Measurements from ENCODE around the gene TMEM233.
"Not testable (repeated sequence)": the region's sequence is repeated elsewhere in the genome, so short reads cannot be mapped to it uniquely, and the experiment has no call there.

TMEM233 gene

GRCh38 chr12:119658166-119658565, 64.6 kb downstream of the TMEM233 start:
- DNase-seq, result not testable (repeated sequence)

- peak in 2 of 56 donors; percentile 9 to 29 for DNase-seq
Measured at GRCh38 chr12:119659289-119659897, 65.8 kb downstream of the TMEM233 start.

GRCh38 chr12:119660076-119660475, 66.5 kb downstream of the TMEM233 start:
- DNase-seq, result no peak

GRCh38 chr12:119661882-119662281, 68.3 kb downstream of the TMEM233 start:
- DNase-seq, result no peak

- no peak for DNase-seq
Measured at GRCh38 chr12:119664642-119665041, 71.1 kb downstream of the TMEM233 start.

- DNase-seq, result no peak
Measured at GRCh38 chr12:119665164-119665929, 71.8 kb downstream of the TMEM233 start.

- DNase-seq, result no peak
Measured at GRCh38 chr12:119666226-119666795, 72.7 kb downstream of the TMEM233 start.

- no peak for DNase-seq
Measured at GRCh38 chr12:119666900-119667576, 73.5 kb downstream of the TMEM233 start.

GRCh38 chr12:119667577-119668323, 74.2 kb downstream of the TMEM233 start, which contains the start of gene PRKAB1:
PRKAB1 (plus strand) TSS chr12:119668133; CDS start chr12:119668245, 112 bp downstream.
- peak; percentile 68 to 97 (median 91) for DNase-seq

- DNase-seq, result peak in 3 of 56 donors; percentile 23 to 44 (median 28)
Measured at GRCh38 chr12:119668324-119668841, 74.8 kb downstream of the TMEM233 start.

- no peak for DNase-seq
Measured at GRCh38 chr12:119669744-119670472, 76.3 kb downstream of the TMEM233 start.

GRCh38 chr12:119671070-119671469, 77.5 kb downstream of the TMEM233 start:
- no peak for DNase-seq

GRCh38 chr12:119672194-119672593, 78.6 kb downstream of the TMEM233 start:
- DNase-seq, result no peak

GRCh38 chr12:119673634-119674033, 80.1 kb downstream of the TMEM233 start:
- no peak for DNase-seq

- DNase-seq, result no peak
Measured at GRCh38 chr12:119674560-119674959, 81.0 kb downstream of the TMEM233 start.

- no peak for DNase-seq
Measured at GRCh38 chr12:119676022-119676421, 82.4 kb downstream of the TMEM233 start.

GRCh38 chr12:119676573-119676972, 83.0 kb downstream of the TMEM233 start:
- DNase-seq, result no peak

GRCh38 chr12:119678459-119678858, 84.9 kb downstream of the TMEM233 start:
- DNase-seq, result no peak

GRCh38 chr12:119679081-119679480, 85.5 kb downstream of the TMEM233 start:
- no peak for DNase-seq

- no peak for DNase-seq
Measured at GRCh38 chr12:119679490-119679889, 85.9 kb downstream of the TMEM233 start.

Measured in nucleus accumbens (tissue), 56 donors.